ENCODE data around the gene CLNK. TPM values are rescaled to one million over a fixed set of nuclear protein-coding genes. Genes with fewer than 3 reads are reported as not detected.

CLNK gene
- polyA plus RNA-seq, 3 donors, result not detected

GRCh38 chr4:10599574-10599973, 85.0 kb downstream of the CLNK start:
- Histone ChIP-seq H3K27me3 (ENCODE audit: control insufficient read depth in 2 of 2, insufficient read depth in 2 of 2, low read length in 2 of 2) (no peaks in the 10 kb centered on the region), H2AFZ (ENCODE audit: insufficient read depth, low read depth, low read length, poor library complexity, severe bottlenecking) (no peak overlapping the region), H3K9ac (ENCODE audit: insufficient read depth, low read length, poor library complexity, severe bottlenecking) (no peak overlapping the region), H3K79me2 (ENCODE audit: insufficient read depth, low read length) (no peaks in the 10 kb centered on the region), H3K36me3 (replicated peaks in 1 of 2; ENCODE audit: control insufficient read depth in 1 of 2, insufficient read depth in 2 of 2, low read length in 2 of 2) (no peaks in the 10 kb centered on the region), H3K4me2 (replicated peaks; ENCODE audit: extremely low read depth, low read length, poor library complexity, severe bottlenecking) (no peak overlapping the region), H3K9me3 (replicated peaks in 1 of 2; ENCODE audit: control insufficient read depth in 1 of 2, insufficient read depth in 1 of 2, low read length in 2 of 2) (no peaks in the 10 kb centered on the region), H4K20me1 (ENCODE audit: insufficient read depth, low read length) (no peaks in the 10 kb centered on the region), H3K4me3 (replicated peaks in 1 of 3; ENCODE audit: low read depth in 2 of 3, low read length in 3 of 3) (no peak overlapping the region), H3K4me1 (ENCODE audit: control insufficient read depth in 1 of 2, insufficient read depth in 2 of 2, low read length in 2 of 2) (no peaks in the 10 kb centered on the region), H3K27ac (ENCODE audit: low read depth in 1 of 2, low read length in 2 of 2) (no peak overlapping the region)
- Mint-ChIP-seq H3K4me3 (no peak overlapping the region), H3K27ac (no peak overlapping the region), H3K4me1 (peaks cover 11% of the 10 kb centered on the region), H3K9me3 (peaks cover 0 to 3% (median 0%) of the 10 kb centered on the region in 7 donors), H3K27me3 (ENCODE audit: low read depth in 3 of 3) (peaks cover 0 to 1% (median 0%) of the 10 kb centered on the region in 3 donors), H3K36me3 (no peaks in the 10 kb centered on the region)
- DNase-seq, result no peak
- 58% methylated on average over 3 of the region's 4 CpGs for WGBS (ENCODE audit: insufficient coverage)
- no peak for TF ChIP-seq CTCF (IDR thresholded peaks at IDR 0.05)
- intact Hi-C loops (cut with micrococcal nuclease), result no loop called here

GRCh38 chr4:10598829-10599228, 85.7 kb downstream of the CLNK start:
- no peak overlapping the region for H3K4me2 ChIP-seq (replicated peaks; ENCODE audit: extremely low read depth, low read length, poor library complexity, severe bottlenecking)
- no peaks in the 10 kb centered on the region for H3K27me3 ChIP-seq (ENCODE audit: control insufficient read depth in 2 of 2, insufficient read depth in 2 of 2, low read length in 2 of 2)
- peak overlapping the region; percentile 45 for H2AFZ ChIP-seq (ENCODE audit: insufficient read depth, low read depth, low read length, poor library complexity, severe bottlenecking)
- no peak overlapping the region for H3K4me3 Mint-ChIP-seq
- no peaks in the 10 kb centered on the region for H3K36me3 ChIP-seq (replicated peaks in 1 of 2; ENCODE audit: control insufficient read depth in 1 of 2, insufficient read depth in 2 of 2, low read length in 2 of 2)
- H3K27ac ChIP-seq (ENCODE audit: low read depth in 1 of 2, low read length in 2 of 2), result no peak overlapping the region
- TF ChIP-seq CTCF (IDR thresholded peaks at IDR 0.05), result no peak
- H3K36me3 Mint-ChIP-seq, result no peaks in the 10 kb centered on the region
- H3K79me2 ChIP-seq (ENCODE audit: insufficient read depth, low read length), result no peaks in the 10 kb centered on the region
- no peaks in the 10 kb centered on the region for H3K4me1 ChIP-seq (ENCODE audit: control insufficient read depth in 1 of 2, insufficient read depth in 2 of 2, low read length in 2 of 2)
- H3K9ac ChIP-seq (ENCODE audit: insufficient read depth, low read length, poor library complexity, severe bottlenecking), result no peak overlapping the region
- H3K27ac Mint-ChIP-seq, result peak overlapping the region in 1 of 7 donors; percentile 1
- intact Hi-C loops (cut with micrococcal nuclease), result no loop called here
- 25% methylated on average over 6 of the region's 6 CpGs for WGBS (ENCODE audit: insufficient coverage)
- no peak for DNase-seq
- H3K27me3 Mint-ChIP-seq (ENCODE audit: low read depth in 3 of 3), result peaks cover 0 to 1% (median 0%) of the 10 kb centered on the region in 3 donors
- H3K9me3 Mint-ChIP-seq, result peaks cover 0 to 3% (median 0%) of the 10 kb centered on the region in 7 donors
- H4K20me1 ChIP-seq (ENCODE audit: insufficient read depth, low read length), result no peaks in the 10 kb centered on the region
- peaks cover 11% of the 10 kb centered on the region for H3K4me1 Mint-ChIP-seq
- no peak overlapping the region for H3K4me3 ChIP-seq (replicated peaks in 1 of 3; ENCODE audit: low read depth in 2 of 3, low read length in 3 of 3)
- no peaks in the 10 kb centered on the region for H3K9me3 ChIP-seq (replicated peaks in 1 of 2; ENCODE audit: control insufficient read depth in 1 of 2, insufficient read depth in 1 of 2, low read length in 2 of 2)
